ENCODE data around the gene SH2D1A.

GRCh38 chrX:124362761-124363160 lies 16.4 kb downstream of the SH2D1A start:
- TF ChIP-seq CTCF (conservative IDR thresholded peaks at IDR 0.05; ENCODE audit: low read depth, low read length) (no peak), ELK1 (IDR thresholded peaks at IDR 0.05; ENCODE audit: borderline replicate concordance, low read depth, low read length) (no peak), RAD21 (IDR thresholded peaks at IDR 0.05; ENCODE audit: low read length) (no peak), MAFK (IDR thresholded peaks at IDR 0.05; ENCODE audit: low read depth, low read length) (no peak), NFE2L2 (IDR thresholded peaks at IDR 0.05; ENCODE audit: low read depth, low read length) (no peak), POLR2A (IDR thresholded peaks at IDR 0.05; ENCODE audit: low read depth, low read length) (no peak), USF2 (IDR thresholded peaks at IDR 0.05; ENCODE audit: low read depth, low read length) (no peak), SMC3 (IDR thresholded peaks at IDR 0.05; ENCODE audit: low read depth, low read length) (no peak), MAZ (IDR thresholded peaks at IDR 0.05; ENCODE audit: borderline replicate concordance, low read depth, low read length) (no peak), CHD1 (IDR thresholded peaks at IDR 0.05; ENCODE audit: low read depth, low read length) (no peak), RFX5 (IDR thresholded peaks at IDR 0.05; ENCODE audit: low read depth, low read length) (no peak), CEBPB (IDR thresholded peaks at IDR 0.05; ENCODE audit: low read depth, low read length) (no peak)
